ENCODE measurements around the gene CTAG1B.
A peak's percentile ranks its signal among the peaks of the same experiment; 100 is the strongest.
"Not testable (repeated sequence)": the region's sequence is repeated elsewhere in the genome, so short reads cannot be mapped to it uniquely, and the experiment has no call there.

Gene CTAG1B

DNA sequence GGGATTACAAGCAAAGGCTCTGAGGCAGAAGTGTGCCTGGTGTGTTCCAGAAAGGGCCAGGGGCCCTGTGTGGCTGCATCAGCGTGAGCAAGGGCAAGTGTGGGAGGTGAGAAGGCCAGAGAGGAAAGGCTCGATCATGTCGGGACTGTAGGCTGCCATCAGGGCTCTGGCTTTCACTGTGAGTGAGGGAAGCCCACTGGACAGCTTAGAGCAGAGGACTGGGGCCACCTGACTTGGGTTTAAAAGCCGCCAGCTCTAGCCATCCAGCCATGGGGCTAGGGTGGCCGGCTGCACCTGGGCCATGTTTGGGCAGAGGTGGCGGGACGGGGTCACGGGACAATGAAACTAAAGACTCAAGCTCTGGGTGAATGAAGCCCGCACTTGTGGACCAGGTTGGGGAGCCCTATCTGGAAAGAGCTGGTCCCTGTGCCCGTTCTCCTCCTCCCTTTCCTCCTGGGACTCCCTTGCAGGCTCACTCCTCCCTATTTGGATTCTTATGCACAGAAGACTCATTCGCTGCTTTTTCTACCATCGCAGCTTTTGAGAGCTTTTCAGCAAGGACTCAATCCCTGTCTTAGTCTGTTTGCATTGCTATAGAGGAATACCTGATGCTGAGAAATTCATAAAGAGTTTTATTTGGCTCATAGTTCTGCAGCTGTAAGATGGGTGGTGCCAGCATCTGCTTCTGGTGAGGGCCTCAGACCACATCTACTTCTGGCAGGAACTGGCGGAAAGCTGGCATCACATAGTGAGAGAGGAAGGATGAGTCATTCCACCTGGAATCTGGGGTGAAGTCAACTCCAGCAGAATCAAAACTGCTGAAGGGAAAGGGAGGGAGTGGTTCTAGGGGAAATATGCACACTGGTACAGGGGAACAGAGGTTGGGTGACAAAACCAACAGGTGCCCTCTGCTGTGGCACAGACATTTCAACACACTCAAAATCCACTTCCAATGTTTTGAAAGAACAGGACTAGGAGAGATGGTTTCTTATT is 15.3 kb downstream of the CTAG1B start:
- intact Hi-C loops (cut with micrococcal nuclease) = no loop called here

DNA sequence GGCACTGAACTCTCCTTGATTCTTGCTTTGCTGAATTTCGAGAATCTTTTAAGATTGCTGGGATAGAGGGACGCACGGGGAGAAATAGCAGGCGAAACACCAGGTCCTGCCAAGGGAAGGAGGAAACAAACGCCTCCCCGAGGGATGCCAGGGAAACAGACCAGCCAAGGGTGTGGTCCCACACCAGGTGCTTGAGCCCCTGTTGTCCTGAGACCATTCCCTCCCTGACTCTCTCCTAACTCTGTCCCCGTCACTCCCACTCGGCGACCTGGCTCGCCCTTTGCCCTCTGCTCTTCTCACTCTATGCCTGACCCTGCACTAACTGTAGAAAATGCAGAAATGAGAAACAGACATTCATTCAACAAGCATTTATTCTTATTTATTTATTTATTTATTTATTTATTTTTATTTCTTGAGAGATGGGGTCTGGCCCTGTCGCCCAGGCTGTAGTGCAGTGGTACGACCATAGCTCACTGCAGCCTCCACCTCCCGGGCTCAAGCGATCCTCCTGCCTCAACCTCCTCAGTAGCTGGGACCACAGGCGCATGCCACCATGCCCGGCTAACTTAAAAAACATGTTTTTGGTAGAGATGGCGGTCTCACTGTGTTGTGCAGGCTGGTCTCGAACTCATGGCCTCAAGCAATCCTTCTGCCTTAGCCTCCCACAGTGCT is 16.2 kb downstream of the CTAG1B start:
- no peaks in the 10 kb centered on the region for H3K9me3 Mint-ChIP-seq
- H3K4me3 Mint-ChIP-seq = no peak overlapping the region
- H3K4me1 Mint-ChIP-seq (ENCODE audit: low read depth) = peaks cover 30% of the 10 kb centered on the region
- H3K27ac Mint-ChIP-seq = no peak overlapping the region
- H3K27me3 Mint-ChIP-seq = peaks cover 2% of the 10 kb centered on the region
- intact Hi-C loops (cut with micrococcal nuclease) = no loop called here
- H3K36me3 Mint-ChIP-seq (ENCODE audit: low read depth) = no peaks in the 10 kb centered on the region

More for the DNA sequence above, 15.3 kb downstream of the CTAG1B start:
- no peak overlapping the region for H3K4me3 Mint-ChIP-seq
- no peak overlapping the region for H3K27ac Mint-ChIP-seq
- no peaks in the 10 kb centered on the region for H3K36me3 Mint-ChIP-seq (ENCODE audit: low read depth)
- peaks cover 2% of the 10 kb centered on the region for H3K27me3 Mint-ChIP-seq
- peaks cover 30% of the 10 kb centered on the region for H3K4me1 Mint-ChIP-seq (ENCODE audit: low read depth)
- no peaks in the 10 kb centered on the region for H3K9me3 Mint-ChIP-seq

DNA sequence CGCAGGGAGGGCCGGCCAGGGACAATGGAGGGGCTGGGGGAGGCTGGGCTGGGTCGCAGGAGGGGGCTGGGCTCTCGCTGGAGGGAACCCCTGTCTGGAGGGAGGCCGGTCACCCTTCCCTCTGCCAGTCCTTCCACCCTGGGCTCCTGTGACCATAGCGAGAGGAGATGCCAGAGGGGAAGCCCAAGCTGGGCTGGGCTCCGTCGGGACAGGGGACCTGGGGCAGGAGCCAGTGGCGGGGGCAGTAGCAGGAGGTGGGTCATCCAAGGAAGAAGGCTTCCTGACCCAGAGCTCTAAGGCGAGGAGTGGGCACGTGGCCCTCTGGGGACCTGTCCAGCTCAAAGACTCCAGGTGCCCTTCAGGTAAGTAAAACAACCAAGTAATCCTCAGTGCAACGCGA is 16.9 kb downstream of the CTAG1B start:
- peaks cover 2% of the 10 kb centered on the region for H3K27me3 Mint-ChIP-seq

DNA sequence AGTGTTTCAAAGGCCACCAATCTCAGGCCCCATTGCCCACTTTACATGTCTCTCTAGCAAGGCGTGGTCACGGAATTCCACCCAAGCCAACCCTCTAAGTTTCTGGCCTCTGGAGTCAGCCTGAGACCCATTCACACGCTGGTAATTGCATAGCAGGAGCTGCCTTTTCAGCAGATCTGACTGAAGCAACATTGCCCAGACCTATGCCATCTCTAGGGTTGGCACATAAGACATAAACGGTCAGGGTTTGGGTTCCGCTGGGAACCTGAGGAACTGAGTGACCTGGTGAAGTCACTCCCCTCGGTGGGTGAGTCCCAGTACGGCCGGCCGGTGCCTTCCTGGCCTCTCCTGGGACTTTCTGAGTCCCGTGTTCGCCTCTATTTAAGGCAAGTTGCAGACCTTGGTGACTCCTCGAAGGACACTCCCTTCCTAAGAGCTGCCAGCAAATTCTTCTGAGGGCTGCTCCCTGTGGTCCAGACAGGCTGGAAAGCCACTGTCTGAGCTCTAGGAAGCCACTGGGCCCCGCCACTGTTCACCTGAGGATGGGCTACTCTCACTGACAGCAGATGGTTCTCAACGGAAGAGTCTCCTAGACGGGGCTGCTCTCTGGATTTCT is 18.2 kb downstream of the CTAG1B start:
- Mint-ChIP-seq H3K9me3 (no peaks in the 10 kb centered on the region), H3K36me3 (ENCODE audit: low read depth) (no peaks in the 10 kb centered on the region), H3K4me3 (no peak overlapping the region), H3K27me3 (peaks cover 2% of the 10 kb centered on the region), H3K4me1 (ENCODE audit: low read depth) (peaks cover 24% of the 10 kb centered on the region), H3K27ac (no peak overlapping the region)
- intact Hi-C loops (cut with micrococcal nuclease) = no loop called here

More for the DNA sequence above, 16.9 kb downstream of the CTAG1B start:
- Mint-ChIP-seq H3K4me1 (ENCODE audit: low read depth) (peaks cover 30% of the 10 kb centered on the region), H3K4me3 (no peak overlapping the region), H3K36me3 (ENCODE audit: low read depth) (no peaks in the 10 kb centered on the region), H3K9me3 (no peaks in the 10 kb centered on the region), H3K27ac (no peak overlapping the region)
- intact Hi-C loops (cut with micrococcal nuclease) = no loop called here

DNA sequence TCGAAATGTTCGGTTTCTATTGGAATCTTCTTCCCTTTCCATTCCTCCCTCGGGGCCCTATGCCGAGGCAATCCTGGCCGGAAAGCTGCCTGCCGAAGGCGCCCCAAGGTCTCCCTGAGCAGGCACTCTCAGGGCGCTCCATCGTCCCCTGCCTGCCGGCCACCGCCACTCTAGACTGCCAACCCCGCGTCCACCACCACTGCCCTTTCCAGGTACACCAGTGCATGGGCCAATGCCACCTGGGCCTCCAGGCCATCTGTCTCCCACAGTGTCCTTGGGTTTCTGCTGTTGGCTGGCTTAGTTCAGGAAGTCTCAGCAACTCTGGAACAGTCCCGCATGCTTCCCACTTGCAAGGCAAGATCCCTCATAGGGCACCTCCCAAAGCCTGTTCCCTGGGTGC is 19.6 kb downstream of the CTAG1B start:
- no peaks in the 10 kb centered on the region for H3K36me3 Mint-ChIP-seq (ENCODE audit: low read depth)
- intact Hi-C loops (cut with micrococcal nuclease) = no loop called here

DNA sequence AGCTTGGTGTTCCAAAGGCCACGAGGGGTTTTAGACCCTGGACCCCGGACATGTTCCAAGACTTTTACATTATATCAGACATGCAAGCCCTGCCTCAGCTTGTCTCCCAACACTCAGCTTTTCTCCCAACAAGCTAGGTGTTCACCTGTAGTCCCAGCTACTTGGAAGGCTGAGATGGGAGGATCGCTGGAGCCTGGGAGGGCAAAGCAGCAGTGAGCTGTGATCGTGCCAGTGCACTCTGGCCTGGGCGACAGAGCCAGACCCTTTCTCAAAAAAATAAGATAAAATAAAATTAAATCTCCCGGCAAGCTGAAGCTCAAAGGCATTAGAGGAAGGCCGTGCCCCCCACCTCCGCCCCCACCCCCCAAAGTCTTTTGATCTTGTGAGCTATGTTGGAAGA is 20.4 kb downstream of the CTAG1B start:
- Mint-ChIP-seq H3K27ac (no peak overlapping the region), H3K4me1 (ENCODE audit: low read depth) (peaks cover 25% of the 10 kb centered on the region), H3K9me3 (no peaks in the 10 kb centered on the region), H3K36me3 (ENCODE audit: low read depth) (no peaks in the 10 kb centered on the region), H3K27me3 (peaks cover 3% of the 10 kb centered on the region), H3K4me3 (no peak overlapping the region)
- intact Hi-C loops (cut with micrococcal nuclease) = no loop called here

More for the DNA sequence above, 19.6 kb downstream of the CTAG1B start:
- H3K4me3 Mint-ChIP-seq = no peak overlapping the region
- H3K9me3 Mint-ChIP-seq = no peaks in the 10 kb centered on the region
- no peak overlapping the region for H3K27ac Mint-ChIP-seq
- H3K27me3 Mint-ChIP-seq = peaks cover 3% of the 10 kb centered on the region
- peaks cover 30% of the 10 kb centered on the region for H3K4me1 Mint-ChIP-seq (ENCODE audit: low read depth)

DNA sequence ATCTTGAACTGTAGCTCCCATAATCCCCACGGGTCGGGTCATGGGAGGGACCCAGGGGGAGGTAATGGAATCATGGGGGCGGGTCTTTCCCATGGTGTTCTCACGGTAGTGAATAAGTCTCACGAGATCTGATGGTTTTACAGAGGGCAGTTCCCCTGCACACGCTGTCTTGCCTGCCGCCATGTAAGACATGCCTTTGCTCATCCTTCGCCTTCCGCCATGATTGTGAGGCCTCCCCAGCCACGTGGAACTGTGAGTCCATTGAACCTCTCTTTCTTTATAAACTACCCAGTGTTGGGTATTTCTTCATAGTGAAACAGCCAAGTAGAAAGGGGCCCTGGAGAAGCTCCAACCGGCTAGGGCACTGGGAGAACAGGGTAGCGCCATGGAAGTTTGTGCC is 21.9 kb downstream of the CTAG1B start:
- Mint-ChIP-seq H3K36me3 (ENCODE audit: low read depth) (no peaks in the 10 kb centered on the region), H3K27ac (no peak overlapping the region), H3K4me3 (no peak overlapping the region), H3K9me3 (no peaks in the 10 kb centered on the region), H3K4me1 (ENCODE audit: low read depth) (peaks cover 25% of the 10 kb centered on the region), H3K27me3 (peaks cover 3% of the 10 kb centered on the region)
- intact Hi-C loops (cut with micrococcal nuclease) = no loop called here

DNA sequence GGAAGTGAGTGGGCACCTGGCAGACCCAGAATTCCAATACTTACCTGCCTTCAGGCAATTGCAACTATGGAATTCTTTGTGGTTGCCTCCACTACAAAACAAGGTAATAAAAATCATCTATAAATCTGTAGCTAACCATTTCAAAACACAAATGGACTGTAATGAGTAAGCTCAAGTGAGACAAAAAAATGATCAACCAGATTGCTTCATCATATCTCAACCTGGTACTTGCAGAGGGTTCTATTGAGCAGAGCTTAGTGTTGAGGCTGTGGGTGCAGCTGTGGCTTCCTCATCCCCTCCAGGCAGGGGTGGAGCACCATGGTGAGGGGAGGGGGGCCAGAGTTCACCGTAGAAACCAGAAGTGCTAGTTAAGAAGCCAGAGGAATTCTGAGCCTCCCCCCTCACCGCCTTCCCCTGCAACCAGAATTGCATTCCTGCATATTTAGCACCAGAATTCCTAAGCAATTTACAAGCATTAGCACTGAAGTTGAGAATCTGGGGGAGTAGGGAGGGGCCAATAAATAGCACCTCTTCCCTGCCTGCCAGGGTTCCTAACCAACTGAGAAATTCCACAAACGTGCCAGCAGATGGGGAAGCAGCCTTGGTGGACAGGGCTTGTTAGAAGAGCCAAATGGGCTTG is 22.7 kb downstream of the CTAG1B start:
- H3K9me3 Mint-ChIP-seq = no peaks in the 10 kb centered on the region
- no peak overlapping the region for H3K4me3 Mint-ChIP-seq
- peaks cover 25% of the 10 kb centered on the region for H3K4me1 Mint-ChIP-seq (ENCODE audit: low read depth)
- no peaks in the 10 kb centered on the region for H3K36me3 Mint-ChIP-seq (ENCODE audit: low read depth)
- intact Hi-C loops (cut with micrococcal nuclease) = no loop called here
- H3K27me3 Mint-ChIP-seq = peaks cover 3% of the 10 kb centered on the region
- no peak overlapping the region for H3K27ac Mint-ChIP-seq

DNA sequence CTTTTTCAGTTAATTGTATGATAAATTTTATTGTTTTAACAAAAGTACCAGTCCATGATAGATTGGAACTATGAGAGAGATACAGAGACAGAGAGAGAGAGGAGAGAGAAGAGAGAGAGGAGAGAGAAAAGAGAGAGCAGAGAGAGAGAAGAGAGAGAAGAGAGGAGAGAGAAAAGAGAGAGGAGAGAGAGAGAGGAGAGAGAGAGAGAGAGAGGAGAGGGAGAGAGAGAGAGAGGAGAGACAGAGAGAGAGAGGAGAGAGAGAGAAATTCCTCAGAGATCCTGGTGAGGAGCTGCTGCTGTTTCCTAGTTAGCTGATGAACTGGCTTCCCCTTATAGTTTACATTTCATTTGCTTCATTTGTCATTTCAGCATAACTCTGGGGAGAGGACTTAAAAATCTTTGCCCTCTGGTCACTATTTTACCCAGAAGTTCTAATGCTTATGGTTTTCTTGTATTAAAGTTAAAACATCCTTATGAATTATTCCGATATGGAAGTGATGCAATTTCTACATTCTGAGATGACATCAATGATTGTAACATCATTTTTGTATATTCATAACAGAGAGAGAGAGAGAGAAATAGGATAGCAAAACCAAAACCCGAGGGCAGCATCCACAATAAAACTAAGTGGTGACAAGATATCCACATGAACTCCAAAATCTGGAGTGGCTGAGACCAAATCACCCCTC is 23.4 kb downstream of the CTAG1B start:
- H3K27ac Mint-ChIP-seq = peak overlapping the region; percentile 16
- peaks cover 3% of the 10 kb centered on the region for H3K27me3 Mint-ChIP-seq
- H3K9me3 Mint-ChIP-seq = no peaks in the 10 kb centered on the region
- H3K4me3 Mint-ChIP-seq = no peak overlapping the region
- intact Hi-C loops (cut with micrococcal nuclease) = no loop called here
- H3K4me1 Mint-ChIP-seq (ENCODE audit: low read depth) = peaks cover 25% of the 10 kb centered on the region
- H3K36me3 Mint-ChIP-seq (ENCODE audit: low read depth) = no peaks in the 10 kb centered on the region

DNA sequence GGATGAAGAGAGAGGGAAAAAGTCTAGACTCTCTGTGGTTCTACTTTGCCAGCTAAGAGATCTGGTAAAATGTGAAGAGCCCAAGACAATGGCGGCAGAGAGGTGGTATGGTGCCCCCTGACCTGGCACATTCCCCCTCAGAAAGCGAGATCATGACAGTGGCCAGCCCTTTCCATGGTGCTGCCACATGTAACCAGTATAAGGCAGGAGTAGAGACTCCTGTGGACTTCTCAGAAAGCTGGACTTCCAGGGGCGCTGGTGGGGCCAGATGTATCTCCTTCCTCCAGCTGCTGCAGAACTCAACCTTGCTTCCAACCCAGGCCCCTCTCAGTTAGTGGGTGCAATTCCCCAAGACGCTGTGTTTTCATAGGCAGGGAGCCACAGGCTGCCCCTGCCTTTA is 24.6 kb downstream of the CTAG1B start:
- Mint-ChIP-seq H3K9me3 (no peaks in the 10 kb centered on the region), H3K27ac (no peak overlapping the region), H3K27me3 (peaks cover 1% of the 10 kb centered on the region), H3K4me1 (ENCODE audit: low read depth) (peaks cover 15% of the 10 kb centered on the region), H3K4me3 (no peak overlapping the region), H3K36me3 (ENCODE audit: low read depth) (no peaks in the 10 kb centered on the region)
- intact Hi-C loops (cut with micrococcal nuclease) = no loop called here

DNA sequence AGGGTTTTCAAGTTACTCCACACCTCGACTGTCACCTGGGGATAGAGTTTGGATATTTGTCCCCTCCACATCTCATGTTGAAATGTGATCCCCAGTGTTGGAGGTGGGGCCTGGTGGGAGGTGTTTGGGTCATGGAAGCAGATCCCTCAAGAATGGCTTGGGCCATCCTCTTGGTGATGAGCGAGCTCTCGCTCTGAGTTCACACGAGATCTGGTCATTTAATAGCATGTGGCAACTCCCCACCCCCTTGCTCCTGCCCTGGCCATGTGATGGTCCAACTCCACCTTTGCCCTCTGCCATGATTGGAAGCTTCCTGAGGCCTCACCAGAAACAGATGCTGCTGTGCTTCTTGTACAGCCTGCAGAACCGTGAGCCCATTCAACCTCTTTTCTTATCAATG is 25.9 kb downstream of the CTAG1B start:
- H3K4me1 Mint-ChIP-seq (ENCODE audit: low read depth) = peaks cover 12% of the 10 kb centered on the region
- intact Hi-C loops (cut with micrococcal nuclease) = no loop called here

DNA sequence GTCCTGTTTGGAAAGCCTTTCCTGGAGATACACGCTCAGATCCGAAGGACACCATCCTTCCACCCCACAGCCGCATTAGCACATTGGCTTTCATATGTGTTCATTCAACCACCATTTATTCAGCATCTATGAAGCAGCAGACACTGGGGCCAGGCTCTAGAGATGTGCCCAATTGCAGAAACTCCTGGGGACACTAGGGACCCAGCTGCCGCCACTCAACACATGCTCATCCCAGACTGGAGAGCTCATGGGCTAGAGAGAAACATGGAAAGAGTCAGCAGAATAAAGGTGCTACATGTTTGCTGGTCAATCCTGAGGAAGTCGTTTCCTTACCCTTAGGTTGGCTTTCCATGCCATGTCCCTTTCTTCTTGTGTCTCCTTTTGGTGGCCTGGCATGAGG is 26.6 kb downstream of the CTAG1B start:
- Mint-ChIP-seq H3K4me1 (ENCODE audit: low read depth) (peaks cover 12% of the 10 kb centered on the region), H3K9me3 (no peaks in the 10 kb centered on the region), H3K27ac (no peak overlapping the region), H3K4me3 (no peak overlapping the region), H3K36me3 (ENCODE audit: low read depth) (no peaks in the 10 kb centered on the region), H3K27me3 (peaks cover 1% of the 10 kb centered on the region)
- intact Hi-C loops (cut with micrococcal nuclease) = no loop called here

More for the DNA sequence above, 25.9 kb downstream of the CTAG1B start:
- H3K9me3 Mint-ChIP-seq = no peaks in the 10 kb centered on the region
- no peak overlapping the region for H3K27ac Mint-ChIP-seq
- H3K27me3 Mint-ChIP-seq = peaks cover 1% of the 10 kb centered on the region
- no peaks in the 10 kb centered on the region for H3K36me3 Mint-ChIP-seq (ENCODE audit: low read depth)
- no peak overlapping the region for H3K4me3 Mint-ChIP-seq

DNA sequence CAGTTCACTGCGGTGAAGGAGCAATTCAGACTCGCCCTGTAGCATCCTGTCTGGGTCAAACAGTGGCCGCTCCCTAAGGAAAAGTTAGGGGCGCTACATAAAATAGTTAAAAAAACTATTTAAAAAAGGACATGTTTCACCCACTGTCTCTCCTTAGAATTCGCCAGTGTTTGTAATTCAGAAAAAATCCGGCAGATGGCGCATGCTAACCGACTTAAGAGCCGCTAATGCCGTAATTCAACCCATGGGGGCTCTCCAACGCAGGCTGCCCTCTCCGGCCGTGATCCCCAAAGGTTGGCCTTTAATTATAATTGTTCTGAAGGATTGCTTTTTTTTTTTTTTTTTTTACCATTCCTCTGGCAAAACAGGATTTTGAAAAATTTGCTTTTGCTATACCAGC is 28.7 kb downstream of the CTAG1B start:
- not testable (repeated sequence) for H3K27me3 Mint-ChIP-seq

More for the DNA sequence above, 28.7 kb downstream of the CTAG1B start:
- H3K4me3 Mint-ChIP-seq; H3K9me3 Mint-ChIP-seq; H3K36me3 Mint-ChIP-seq (ENCODE audit: low read depth); H3K4me1 Mint-ChIP-seq (ENCODE audit: low read depth); intact Hi-C loops (cut with micrococcal nuclease); H3K27ac Mint-ChIP-seq: not testable (repeated sequence)

Measured in dendritic cell treated with granulocyte-macrophage colony-stimulating factor and Interleukin-4, amounts not matched to agents 40 ng/mL and 50 ng/mL, for 4 days (primary cell).